Middle frontal gyrus (tissue), 1 donor: ENCODE data around the gene MYBPH.

Experiments
- DNase-seq: peaks from one replicate; pipeline ENCODE4 v3.0.0-alpha.2; 2015; ENCODE audit warnings: low spot score; ENCODE audit errors: extremely low spot score

MYBPH gene

DNA sequence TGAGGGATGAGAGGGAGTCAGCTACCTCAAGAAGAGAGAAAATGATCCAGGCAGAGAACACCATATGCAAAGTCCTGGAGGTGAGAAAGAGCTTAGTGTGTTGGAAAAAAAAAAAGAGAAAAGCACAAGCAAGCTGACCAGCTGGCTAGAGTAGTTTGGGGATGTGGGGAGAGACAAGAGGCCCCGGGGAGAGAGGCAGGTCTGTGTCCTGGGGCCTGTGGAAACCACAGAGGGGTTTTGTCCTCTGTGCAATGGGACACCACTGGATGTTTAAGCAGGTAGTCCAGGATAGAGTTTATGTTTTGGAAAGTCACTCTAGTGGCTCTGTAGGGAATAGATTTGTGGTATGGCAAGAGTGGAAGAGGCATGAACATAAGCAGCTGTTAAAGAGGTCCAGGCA lies 25.3 kb upstream of the MYBPH start:
- no peak for DNase-seq

DNA sequence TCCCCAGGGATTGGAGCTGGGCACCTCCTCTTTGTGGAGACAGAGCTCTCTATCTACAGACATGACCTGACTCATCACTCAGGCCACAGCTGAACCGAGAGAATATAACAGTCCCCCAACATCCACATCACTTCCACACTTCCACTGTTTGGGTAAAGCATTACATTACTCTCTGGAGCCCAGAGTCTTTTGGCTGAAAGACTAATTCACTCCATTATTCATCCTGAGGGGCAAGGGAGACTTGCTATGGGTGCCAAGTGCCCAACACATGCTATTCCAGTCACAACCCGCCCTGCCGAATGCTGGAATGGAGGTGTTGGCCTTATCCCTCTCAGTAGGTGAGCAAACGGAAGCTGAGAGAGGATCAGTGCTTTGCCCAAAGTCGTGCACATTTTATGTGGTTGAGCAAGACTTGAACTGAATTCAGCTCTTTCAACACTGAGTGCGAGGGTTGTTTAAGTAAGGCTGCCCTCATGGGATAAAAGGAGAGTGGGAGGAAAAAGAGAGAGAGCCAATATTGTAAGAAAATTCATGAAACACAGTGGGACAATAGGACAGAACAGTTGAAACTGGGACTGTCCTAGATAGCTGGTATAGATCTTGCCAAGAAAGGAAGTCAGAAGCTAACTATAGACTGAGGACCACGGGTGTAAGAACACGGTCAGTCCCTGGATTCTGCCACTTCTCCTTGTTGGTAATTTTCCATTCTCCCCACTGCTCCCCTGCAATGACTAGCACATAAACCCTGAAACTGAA lies 24.4 kb upstream of the MYBPH start:
- peak; percentile 42 for DNase-seq

GRCh38 chr1:203199481-203199815 lies 23.8 kb upstream of the MYBPH start:
- DNase-seq, result no peak

DNA sequence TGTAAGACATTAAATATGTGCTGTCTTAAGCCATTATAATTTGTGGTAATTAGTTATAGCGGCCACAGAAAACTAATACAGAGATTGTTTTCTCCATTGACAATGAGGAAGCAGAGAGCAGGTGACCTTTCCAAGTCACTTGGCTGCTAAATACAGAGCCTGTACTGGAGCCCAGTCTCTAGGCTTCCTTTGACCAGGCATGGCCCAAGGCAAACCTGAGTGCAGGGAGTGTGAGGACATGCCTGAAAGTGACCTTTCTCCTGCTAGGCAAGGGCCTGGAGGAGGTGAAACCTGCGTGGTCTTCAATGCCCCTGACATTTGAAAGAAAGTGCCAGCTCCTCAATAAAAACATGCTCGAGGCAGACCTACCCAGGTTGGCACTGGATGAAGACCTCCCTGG lies 23.4 kb upstream of the MYBPH start:
- no peak for DNase-seq

GRCh38 chr1:203197625-203198024 lies 22.0 kb upstream of the MYBPH start:
- DNase-seq, result no peak

- DNase-seq, result no peak
Measured at GRCh38 chr1:203196371-203196770, 20.7 kb upstream of the MYBPH start.

- DNase-seq, result no peak
Measured at GRCh38 chr1:203190949-203191348, 15.3 kb upstream of the MYBPH start.

DNA sequence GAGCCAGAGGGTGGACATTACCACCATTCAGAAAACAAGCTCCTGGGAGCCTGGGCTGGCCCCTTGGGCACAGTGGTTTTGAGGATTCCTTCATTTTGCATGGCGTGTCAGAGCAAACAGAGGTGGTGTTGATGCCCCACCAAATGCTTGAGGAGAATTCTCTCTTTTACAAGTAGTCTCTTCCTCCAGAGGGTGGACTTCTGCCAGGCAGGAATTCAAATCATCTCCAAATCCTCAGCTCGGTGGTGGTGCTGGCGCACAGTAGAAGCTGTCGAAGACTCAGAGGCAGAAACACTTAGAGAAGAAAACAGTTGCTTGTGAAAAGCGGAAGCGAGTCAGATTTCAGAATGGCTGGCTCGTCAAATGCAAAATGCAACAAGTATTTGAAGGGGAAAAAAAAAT lies 14.3 kb upstream of the MYBPH start:
- DNase-seq, result peak; percentile 37

- DNase-seq, result no peak
Measured at GRCh38 chr1:203188686-203189232, 13.1 kb upstream of the MYBPH start.

DNA sequence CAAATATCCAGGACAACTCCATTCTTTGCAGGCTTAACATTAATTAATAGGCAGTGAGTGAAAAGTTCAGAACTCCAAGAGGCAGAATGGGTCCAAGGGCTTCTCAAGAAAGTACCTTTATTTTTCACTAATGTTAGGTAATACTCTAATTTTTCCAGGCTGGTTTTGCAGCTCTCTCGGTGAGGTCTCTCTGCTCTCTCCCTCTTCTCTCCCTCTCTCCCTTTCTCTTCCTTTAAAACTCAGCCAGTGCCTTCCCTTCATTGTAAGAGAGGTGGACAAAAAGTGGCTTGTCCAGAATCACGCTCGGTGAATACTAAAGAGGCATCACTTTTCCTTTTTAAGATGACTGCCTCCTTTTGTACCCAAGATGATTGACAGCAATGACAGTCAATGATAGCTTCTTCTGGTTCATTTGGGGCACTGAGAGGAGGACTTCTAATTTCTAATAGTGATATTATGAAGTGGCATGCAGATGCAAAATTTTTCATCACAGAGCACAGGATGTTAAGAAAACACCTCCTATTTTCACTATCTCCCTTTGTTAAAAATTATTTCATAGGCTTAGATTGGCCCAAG lies 12.2 kb upstream of the MYBPH start:
- DNase-seq, result no peak

DNA sequence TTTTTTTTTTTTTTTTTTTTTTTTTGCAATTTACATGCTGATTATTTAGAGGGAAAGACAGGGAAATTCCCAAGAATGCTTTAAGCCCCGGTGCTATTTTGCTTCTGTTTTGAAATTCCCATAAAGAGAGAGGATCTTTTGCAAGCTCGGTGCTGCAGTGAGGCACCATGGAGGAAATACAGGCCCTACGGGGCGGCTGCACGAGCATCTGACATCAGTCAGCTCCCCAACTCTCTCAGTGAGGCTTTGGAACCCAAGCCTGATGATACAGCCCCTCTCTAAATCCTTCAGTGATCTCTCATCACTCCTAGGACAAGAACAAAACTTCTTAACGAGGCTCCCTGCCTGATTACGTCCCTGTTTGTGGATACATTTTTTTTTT lies 11.7 kb upstream of the MYBPH start:
- no peak for DNase-seq

- peak; percentile 21 for DNase-seq
Measured at GRCh38 chr1:203186446-203187303, 11.0 kb upstream of the MYBPH start, which contains the start of gene CHI3L1. Gene CHI3L1, minus strand, starts transcription at chr1:203186704. Its CDS starts 81 bp downstream, at chr1:203186623.

DNA sequence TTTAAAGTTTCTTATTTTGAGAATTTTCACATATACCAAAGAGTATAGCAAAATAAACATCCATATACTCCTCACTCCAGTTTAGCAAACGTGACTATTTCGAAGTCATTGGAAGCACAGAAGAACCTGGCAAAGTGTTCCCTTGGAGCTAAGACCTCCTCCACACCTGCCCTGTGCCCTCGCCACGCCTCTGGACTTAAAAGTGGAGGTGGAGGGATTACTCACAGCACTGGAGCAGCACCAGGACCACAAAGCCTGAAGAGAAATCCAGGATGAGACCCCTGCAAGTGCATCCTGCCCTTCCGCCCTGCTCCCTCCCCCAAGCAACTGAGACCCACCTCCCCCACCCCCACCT lies 10.4 kb upstream of the MYBPH start:
- no peak for DNase-seq

- no peak for DNase-seq
Measured at GRCh38 chr1:203185585-203185984, 10.0 kb upstream of the MYBPH start.

DNA sequence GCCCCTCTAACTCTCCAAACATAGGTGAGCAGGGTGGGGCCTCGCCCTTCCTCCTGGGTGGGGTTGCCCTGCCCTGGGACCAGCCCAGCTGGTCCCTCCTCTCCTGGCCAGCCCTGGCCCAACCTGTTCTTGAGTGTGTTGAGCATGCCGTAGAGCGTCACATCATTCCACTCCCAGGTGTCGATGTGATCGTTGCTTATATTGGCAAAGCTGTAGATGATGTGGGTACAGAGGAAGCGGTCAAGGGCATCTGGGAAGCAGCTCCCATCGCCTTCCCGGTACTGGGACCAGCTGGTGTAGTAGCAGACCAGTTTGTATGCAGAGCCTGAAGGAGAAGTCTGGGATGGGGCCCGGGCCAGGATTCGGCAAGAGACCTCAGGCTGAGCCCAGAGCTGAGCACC lies 9.4 kb upstream of the MYBPH start:
- no peak for DNase-seq

DNA sequence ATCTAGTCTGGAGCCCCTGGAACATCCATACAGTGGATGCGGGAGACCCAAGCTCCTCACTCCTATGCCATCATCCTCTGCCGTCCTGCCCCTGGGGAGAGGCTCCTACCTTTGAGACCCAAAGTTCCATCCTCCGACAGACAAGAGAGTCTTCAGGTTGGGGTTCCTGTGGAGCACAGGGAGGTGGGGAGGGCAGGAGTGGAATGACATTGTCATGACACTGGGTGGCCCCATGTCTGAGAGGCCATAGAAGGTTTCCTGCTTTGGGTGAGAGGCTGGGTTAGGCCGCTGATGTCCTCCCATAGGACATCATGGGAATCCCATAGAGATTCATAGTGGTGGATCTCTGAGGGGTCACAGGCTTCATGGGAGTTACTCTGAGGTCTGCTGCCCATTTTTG lies 8.8 kb upstream of the MYBPH start:
- DNase-seq, result no peak

- no peak for DNase-seq
Measured at GRCh38 chr1:203183828-203184227, 8.2 kb upstream of the MYBPH start.

DNA sequence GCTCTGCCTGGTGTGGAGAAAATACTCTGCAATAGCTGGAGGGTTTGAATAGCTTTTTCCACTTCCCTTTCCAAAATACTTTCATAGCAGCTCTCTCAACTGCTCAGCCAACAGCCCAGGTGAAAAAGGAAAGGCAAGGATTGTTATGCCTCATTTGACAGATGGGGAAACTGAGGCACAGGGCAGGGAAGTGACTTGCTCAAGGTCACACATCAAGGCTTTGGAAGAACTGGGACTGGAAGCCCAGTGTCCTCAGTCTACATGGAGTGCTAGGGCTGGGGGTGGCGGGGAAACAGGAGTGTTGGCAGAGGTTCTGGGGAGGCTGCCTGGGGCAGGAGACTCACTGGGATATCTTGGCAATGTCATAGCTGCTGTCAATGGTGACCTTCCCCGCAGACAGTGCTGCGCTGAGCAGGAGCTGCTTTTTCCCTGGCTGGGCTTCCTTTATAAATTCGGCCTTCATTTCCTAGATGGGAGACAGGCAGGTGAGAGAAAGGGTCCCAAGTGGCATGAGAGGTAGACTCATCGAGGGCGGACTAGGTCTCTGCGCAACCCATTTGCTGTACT lies 6.8 kb upstream of the MYBPH start:
- DNase-seq, result no peak

DNA sequence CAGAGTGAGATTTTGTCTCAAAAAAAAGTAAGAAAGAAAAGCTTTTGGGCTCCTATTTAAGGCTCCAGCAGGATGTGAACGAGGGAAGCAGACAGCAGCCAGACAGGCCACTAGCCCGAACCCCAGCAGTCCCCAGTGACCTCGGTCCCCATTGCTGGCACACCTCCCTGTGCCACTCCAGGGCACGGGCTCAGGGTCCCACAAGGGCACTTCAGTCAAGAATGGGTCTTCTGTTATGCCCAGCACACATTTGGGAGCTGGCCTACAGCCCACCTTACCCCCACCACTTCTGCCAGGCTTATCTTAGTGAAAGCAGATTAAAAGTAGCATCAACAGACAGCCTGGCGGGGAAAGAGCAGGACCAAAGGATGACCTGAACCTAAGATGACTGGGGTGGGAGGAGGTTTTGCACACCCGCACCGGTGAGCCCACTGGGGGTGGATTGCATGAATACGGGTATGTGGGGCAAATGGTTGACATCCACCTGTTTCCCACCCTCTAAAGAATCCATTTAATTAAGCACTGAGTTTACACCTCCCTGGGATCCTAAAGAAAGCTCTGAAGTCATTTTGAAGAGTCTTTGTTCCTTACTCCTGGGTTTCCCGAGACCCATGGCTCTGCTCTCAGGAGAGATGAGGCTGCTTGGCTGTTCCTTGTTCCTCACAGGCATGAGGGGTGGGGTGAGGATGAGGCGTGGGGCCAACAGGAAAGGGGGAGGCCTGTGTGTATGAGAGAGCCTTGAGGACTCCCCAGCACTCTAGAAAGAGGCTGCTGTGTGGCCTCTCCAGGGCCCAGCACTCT lies 6.2 kb upstream of the MYBPH start:
- no peak for DNase-seq

GRCh38 chr1:203180611-203181330 lies 5.1 kb upstream of the MYBPH start:
- DNase-seq, result no peak

DNA sequence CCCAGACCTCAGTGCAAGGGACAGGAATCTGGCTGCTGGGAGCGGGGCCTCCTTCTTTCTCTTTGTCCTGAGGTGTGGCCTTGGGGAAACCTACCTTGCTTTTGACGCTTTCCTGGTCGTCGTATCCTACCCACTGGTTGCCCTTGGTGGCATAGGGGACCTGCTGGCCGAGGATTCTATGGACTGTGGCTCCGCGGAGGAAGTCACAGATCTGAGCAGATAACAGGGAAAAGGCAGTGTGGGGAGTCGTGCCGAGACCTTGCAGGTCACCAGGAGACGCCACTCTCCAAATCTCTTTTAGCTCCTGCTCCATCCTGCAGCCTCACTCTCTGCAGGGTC lies 4.0 kb upstream of the MYBPH start:
- no peak for DNase-seq
